Panc1 (cell line): ENCODE data around the gene DOCK8.

Experiments used
- CTCF ChIP-seq: fragments of 450-650 bp; IDR thresholded peaks from 2 replicates; pipeline ENCODE4 v1.5.1; 2017; ENCODE audit warnings: mild to moderate bottlenecking
- POLR2AphosphoS5 ChIP-seq: IDR thresholded peaks from 2 replicates; pipeline ENCODE4 v1.6.1; 2012; ENCODE audit warnings: mild to moderate bottlenecking, low read depth, low read length, moderate library complexity
- REST ChIP-seq, 2 experiments: IDR thresholded peaks; 2 replicates each; pipeline ENCODE4 v1.6.1; 2011 to 2012; ENCODE audit warnings: low read depth in 2 of 2, control low read depth in 1 of 2, low read length in 1 of 2, mild to moderate bottlenecking in 1 of 2, moderate library complexity in 1 of 2; ENCODE audit not compliant: insufficient read depth in 1 of 2
- SIN3A ChIP-seq: IDR thresholded peaks from 2 replicates; pipeline ENCODE4 v1.6.1; 2012; ENCODE audit warnings: low read depth, mild to moderate bottlenecking, low read length, moderate library complexity, borderline replicate concordance; ENCODE audit not compliant: insufficient read depth

GRCh38 chr9:396396-396795 is 181.7 kb downstream of the DOCK8 start:
- TF ChIP-seq CTCF: no peak
- no peak for TF ChIP-seq POLR2AphosphoS5
- no peak for TF ChIP-seq REST (IDR thresholded peaks at IDR 0.05; ENCODE audit: insufficient read depth in 1 of 2, low read depth in 2 of 2, low read length in 1 of 2)
- no peak for TF ChIP-seq SIN3A
